PC-9 (cell line): ENCODE data around the gene C1orf35. TPM values are rescaled to one million over a fixed set of nuclear protein-coding genes. Genes with fewer than 3 reads are reported as not detected.
A peak's percentile ranks its signal among the peaks of the same experiment; 100 is the strongest.

ENCODE experiments used
- BruUV-seq: library from RNA; stranded (reverse); fragments of 400-500 nt; replicated peaks from 2 replicates; lab custom pipeline; 2021; lab: Mats Ljungman, UMichigan
- CTCF ChIA-PET: fragments of 300-600 bp; sonication (Branson Sonifier 250); formaldehyde crosslinking; loops from one replicate; lab custom pipeline; 2022; ENCODE audit warnings: antibody characterized with exemption; lab: Charles Lee
- POLR2A ChIA-PET: fragments of 300-600 bp; sonication (Branson Sonifier 250); formaldehyde crosslinking; loops from one replicate; lab custom pipeline; 2022; ENCODE audit warnings: antibody characterized with exemption; ENCODE audit not compliant: unreplicated experiment; lab: Charles Lee
- DNase-seq, 2 experiments: peaks; one replicate each; pipeline versions ENCODE4 v3.0.0 to v3.0.0-alpha.2; 2015 to 2022; ENCODE audit warnings: mixed read lengths in 1 of 2
- H2AFZ ChIP-seq: fragments of 200-600 bp; sonication (generic); 2 replicates; pipeline ENCODE4 v1.8.1; 2017; ENCODE audit warnings: antibody characterized with exemption
- H3F3A ChIP-seq: fragments of 200-600 bp; sonication (generic); 2 replicates; pipeline ENCODE4 v1.8.1; 2017; ENCODE audit warnings: antibody characterized with exemption, mild to moderate bottlenecking, low read depth; ENCODE audit not compliant: insufficient read depth
- H3K27ac ChIP-seq: fragments of 200-600 bp; sonication (generic); 2 replicates; pipeline ENCODE4 v1.6.1; 2016; ENCODE audit warnings: mixed run types
- H3K27me3 ChIP-seq: fragments of 200-600 bp; sonication (generic); 2 replicates; pipeline ENCODE4 v1.6.1; 2016; ENCODE audit warnings: low read depth, mixed run types; ENCODE audit not compliant: insufficient read depth
- H3K36me3 ChIP-seq: fragments of 200-600 bp; sonication (generic); 2 replicates; pipeline ENCODE4 v1.6.1; 2016; ENCODE audit warnings: low read depth, mixed run types
- H3K4me1 ChIP-seq: fragments of 200-600 bp; sonication (generic); replicated peaks from 2 replicates; pipeline ENCODE4 v1.6.1; 2016; ENCODE audit warnings: mixed run types; ENCODE audit not compliant: insufficient read depth
- H3K4me2 ChIP-seq: fragments of 200-600 bp; sonication (generic); 2 replicates; pipeline ENCODE4 v1.6.1; 2017; ENCODE audit warnings: mixed run types
- H3K4me3 ChIP-seq: fragments of 200-600 bp; sonication (generic); 2 replicates; pipeline ENCODE4 v1.6.1; 2016; ENCODE audit warnings: mixed run types
- H3K79me2 ChIP-seq: fragments of 200-600 bp; sonication (generic); 2 replicates; pipeline ENCODE4 v1.6.1; 2017; ENCODE audit warnings: low read depth, mixed run types
- H3K9me2 ChIP-seq: fragments of 200-600 bp; sonication (generic); 2 replicates; pipeline ENCODE4 v1.8.1; 2017; ENCODE audit warnings: mild to moderate bottlenecking; ENCODE audit not compliant: insufficient read depth
- H3K9me3 ChIP-seq: fragments of 200-600 bp; sonication (generic); 2 replicates; pipeline ENCODE4 v1.8.1; 2016; ENCODE audit warnings: low read depth; ENCODE audit not compliant: insufficient read depth
- H4K20me1 ChIP-seq: fragments of 200-600 bp; sonication (generic); 2 replicates; pipeline ENCODE4 v1.8.1; 2017; ENCODE audit not compliant: insufficient read depth
- CTCF ChIP-seq: fragments of 200-600 bp; sonication (generic); conservative IDR thresholded peaks from 2 replicates; pipeline ENCODE4 v1.6.1; 2017; ENCODE audit warnings: mixed run types, antibody characterized with exemption, mild to moderate bottlenecking, moderate library complexity
- EZH2 ChIP-seq: fragments of 200-600 bp; sonication (generic); IDR thresholded peaks from 2 replicates; pipeline ENCODE4 v1.8.0; 2017; ENCODE audit warnings: antibody characterized with exemption, low read depth
- intact Hi-C: fragments of 100-400 bp; cut with micrococcal nuclease; formaldehyde crosslinking; loops from one replicate; pipeline ENCODE4 v1.10.0; 2022; ENCODE audit not compliant: unreplicated experiment
- total RNA-seq: library from RNA; stranded (reverse); gene quantifications from 2 replicates; pipeline ENCODE4 v1.2.3, GENCODE V29; 2021

Gene C1orf35
- total RNA-seq, 1 experiment from 2014 or later, result 26.4 TPM

- peak overlapping the region; percentile 90 for H3K4me3 ChIP-seq
- ChIA-PET POLR2A (no interaction called here), CTCF (no interaction called here)
- H3K27me3 ChIP-seq, result no peaks in the 10 kb centered on the region
- H3K79me2 ChIP-seq, result peaks cover 49% of the 10 kb centered on the region
- no peaks in the 10 kb centered on the region for H3F3A ChIP-seq
- TF ChIP-seq CTCF, result no peak
- TF ChIP-seq EZH2, result no peak
- H4K20me1 ChIP-seq, result peaks cover 27% of the 10 kb centered on the region
- intact Hi-C loops, result loop anchor here (1.0 to 2.0 kb wide), 3 partner anchors 8 to 72 kb away; partner anchors contain the start of gene GJC2
- no peak overlapping the region for H2AFZ ChIP-seq
- peak in 1 of 2 experiments; percentile 53 for DNase-seq
- H3K9me3 ChIP-seq, result no peaks in the 10 kb centered on the region
- no TSS peak for BruUV-seq
- no peaks in the 10 kb centered on the region for H3K36me3 ChIP-seq
- H3K4me2 ChIP-seq, result peak overlapping the region; percentile 98
- no peaks in the 10 kb centered on the region for H3K9me2 ChIP-seq
- peak overlapping the region; percentile 64; the same call in 1 of the 2 replicates for H3K27ac ChIP-seq
- peaks cover 9% of the 10 kb centered on the region for H3K4me1 ChIP-seq
Measured at GRCh38 chr1:228141226-228142044, 38.3 kb upstream of the C1orf35 start.

- ChIA-PET CTCF (no interaction called here), POLR2A (interaction anchor here (0.6 to 0.8 kb wide), 2 partner anchors 41 to 46 kb away, joined by 4 to 10 read pairs; no protein-coding TSS in a partner anchor)
- Histone ChIP-seq H3K4me2 (peak overlapping the region; percentile 98), H3K36me3 (no peaks in the 10 kb centered on the region), H3K9me3 (no peaks in the 10 kb centered on the region), H3K27me3 (no peaks in the 10 kb centered on the region), H3F3A (no peaks in the 10 kb centered on the region), H3K4me1 (peaks cover 9% of the 10 kb centered on the region), H4K20me1 (peaks cover 27% of the 10 kb centered on the region), H3K4me3 (peak overlapping the region; percentile 90), H2AFZ (peak overlapping the region; percentile 89), H3K27ac (peak overlapping the region; percentile 64), H3K9me2 (no peaks in the 10 kb centered on the region), H3K79me2 (peaks cover 49% of the 10 kb centered on the region)
- TF ChIP-seq CTCF, result no peak
- no peak for TF ChIP-seq EZH2
- DNase-seq, result no peak
- intact Hi-C loops, result loop anchor here (1.0 to 2.0 kb wide), 5 partner anchors 9 to 73 kb away; partner anchors contain the start of genes GJC2 and MRPL55
- BruUV-seq, result TSS peak; percentile 60
Measured at GRCh38 chr1:228140724-228141225, 37.6 kb upstream of the C1orf35 start.

GRCh38 chr1:228139931-228140723, 37.0 kb upstream of the C1orf35 start, which contains the start of gene GUK1:
GUK1 (plus strand) TSS chr1:228140279; CDS start chr1:228140303, 24 bp downstream.
- Histone ChIP-seq H3K79me2 (peaks cover 48% of the 10 kb centered on the region), H3K4me2 (peak within 1 kb of the TSS; percentile 98), H3K36me3 (no peaks in the 10 kb centered on the region), H2AFZ (peak within 1 kb of the TSS; percentile 89), H3K9me3 (no peaks in the 10 kb centered on the region), H3K4me1 (peaks cover 9% of the 10 kb centered on the region), H3F3A (no peaks in the 10 kb centered on the region), H3K9me2 (no peaks in the 10 kb centered on the region), H3K27ac (peak within 1 kb of the TSS; percentile 64), H3K27me3 (no peaks in the 10 kb centered on the region), H4K20me1 (peaks cover 27% of the 10 kb centered on the region), H3K4me3 (peak within 1 kb of the TSS; percentile 90)
- TF ChIP-seq EZH2 (no peak), CTCF (no peak; the same call in 1 of the 2 replicates)
- peak; percentile 98 to 100 for DNase-seq
- ChIA-PET CTCF (no interaction called here), POLR2A (interaction anchor here (0.6 to 0.8 kb wide), 2 partner anchors 42 to 45 kb away, joined by 4 to 10 read pairs; no protein-coding TSS in a partner anchor)
- intact Hi-C loops, result loop anchor here (1.0 to 10.0 kb wide), 5 partner anchors 26 to 1085 kb away; partner anchors contain the start of gene MRPL55
- no TSS peak for BruUV-seq
